HFFc6 (cell line): ENCODE measurements around the gene KLK6. TPM values are rescaled to one million over a fixed set of nuclear protein-coding genes. Genes with fewer than 3 reads are reported as not detected.
"Not testable (repeated sequence)": the region's sequence is repeated elsewhere in the genome, so short reads cannot be mapped to it uniquely, and the experiment has no call there.

Experiments used
- DNase-seq: peaks from one replicate; pipeline ENCODE4 v3.0.0-alpha.2; 2018
- H3K27ac Mint-ChIP-seq: 2 replicates; pipeline ENCODE4 v1.8.0; 2020; ENCODE audit warnings: mild to moderate bottlenecking, mixed read lengths
- H3K27me3 Mint-ChIP-seq: 2 replicates; pipeline ENCODE4 v1.8.0; 2021; ENCODE audit warnings: mild to moderate bottlenecking, moderate library complexity, mixed read lengths; ENCODE audit not compliant: insufficient read depth
- H3K36me3 Mint-ChIP-seq: 2 replicates; pipeline ENCODE4 v1.8.0; 2021; ENCODE audit warnings: low read depth, mixed read lengths
- H3K4me1 Mint-ChIP-seq: 2 replicates; pipeline ENCODE4 v1.8.0; 2020; ENCODE audit warnings: low read depth, mixed read lengths
- H3K4me3 Mint-ChIP-seq: 2 replicates; pipeline ENCODE4 v1.8.0; 2020; ENCODE audit warnings: mild to moderate bottlenecking, moderate library complexity, mixed read lengths
- H3K9me3 Mint-ChIP-seq: 2 replicates; pipeline ENCODE4 v1.8.0; 2020; ENCODE audit warnings: mild to moderate bottlenecking, mixed read lengths
- CTCF ChIP-seq: fragments of 200-600 bp; sonication (generic); IDR thresholded peaks from 2 replicates; pipeline ENCODE4 v1.5.0; 2021; ENCODE audit warnings: antibody characterized with exemption, mild to moderate bottlenecking
- total RNA-seq, 6 experiments: library from RNA; stranded (reverse); fragmentation: NEBNext Ultra II Directional; extraction: Animal tissue kit (Norgen Biotek cat#: 25700); gene quantifications; 2 replicates in 1 of 6; 3 replicates in 5 of 6; pipeline ENCODE4 v1.2.3, GENCODE V29; 2021

The KLK6 gene
- total RNA-seq, 6 experiments from 2014 or later, result not detected

DNA sequence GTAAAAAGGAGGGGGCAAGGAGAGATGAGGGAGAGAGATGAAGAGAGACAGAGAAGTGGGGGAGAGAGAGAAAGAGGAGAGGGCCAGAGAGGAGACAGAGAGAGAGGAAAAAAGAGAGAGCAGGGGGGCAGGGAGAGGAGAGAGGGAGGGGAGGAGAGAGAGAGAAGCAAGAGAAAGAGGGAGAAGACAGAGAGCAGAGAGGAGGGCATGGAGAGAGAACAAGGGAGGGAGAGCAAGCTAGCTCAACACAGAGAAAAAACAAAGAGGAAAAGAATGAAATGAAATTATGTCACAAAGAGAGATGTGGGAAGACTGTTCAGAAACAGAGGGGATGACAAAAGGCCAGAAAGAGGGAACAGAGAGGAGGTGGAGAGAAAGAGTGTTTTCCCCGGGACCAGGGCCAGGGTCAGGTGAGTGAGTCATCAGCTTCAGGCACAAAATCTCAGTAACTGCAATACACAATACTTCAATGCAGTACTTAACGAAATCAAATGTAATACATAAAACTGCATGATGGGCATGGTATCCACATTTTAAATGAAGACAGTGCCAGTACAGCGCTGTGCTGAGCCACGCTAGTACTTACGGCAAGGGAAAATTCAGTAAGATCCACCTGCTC is 9.5 kb upstream of the KLK6 start:
- Mint-ChIP-seq H3K4me1 (no peaks in the 10 kb centered on the region), H3K4me3 (no peak overlapping the region), H3K27me3 (peaks cover 3% of the 10 kb centered on the region; the same call in 1 of the 2 replicates), H3K27ac (no peak overlapping the region), H3K9me3 (peaks cover 13% of the 10 kb centered on the region), H3K36me3 (peaks cover 4% of the 10 kb centered on the region; the same call in 1 of the 2 replicates)
- no peak for TF ChIP-seq CTCF
- no peak for DNase-seq

DNA sequence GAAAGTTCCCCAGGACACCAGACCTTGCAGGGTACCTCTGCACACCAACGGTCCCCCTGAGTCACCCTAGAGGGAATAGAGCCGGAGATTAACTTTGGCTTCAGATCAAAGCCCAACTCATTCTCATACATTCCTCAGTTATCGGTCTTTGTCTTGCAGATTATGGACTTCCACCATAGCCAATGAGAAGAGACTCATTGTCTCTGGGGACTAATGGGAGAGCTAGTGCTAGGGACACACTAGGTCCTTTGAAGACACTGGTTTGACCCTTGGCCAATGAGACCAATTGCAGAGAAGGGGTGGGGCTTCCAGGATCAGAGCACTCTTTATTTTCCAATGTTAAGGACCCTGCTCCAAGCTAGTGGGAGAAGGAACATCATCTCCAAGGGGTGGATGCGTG is 8.2 kb upstream of the KLK6 start:
- Mint-ChIP-seq H3K4me3 (no peak overlapping the region), H3K4me1 (no peaks in the 10 kb centered on the region), H3K9me3 (peaks cover 19% of the 10 kb centered on the region), H3K36me3 (peaks cover 4% of the 10 kb centered on the region; the same call in 1 of the 2 replicates), H3K27me3 (peaks cover 7% of the 10 kb centered on the region; the same call in 1 of the 2 replicates), H3K27ac (no peak overlapping the region)
- no peak for TF ChIP-seq CTCF
- no peak for DNase-seq

GRCh38 chr19:50975766-50976165 is 6.4 kb upstream of the KLK6 start:
- TF ChIP-seq CTCF, result no peak
- peaks cover 6% of the 10 kb centered on the region; the same call in 1 of the 2 replicates for H3K27me3 Mint-ChIP-seq
- peaks cover under 1% of the 10 kb centered on the region for H3K36me3 Mint-ChIP-seq
- DNase-seq, result no peak
- H3K4me1 Mint-ChIP-seq, result no peaks in the 10 kb centered on the region
- peaks cover 17% of the 10 kb centered on the region for H3K9me3 Mint-ChIP-seq
- H3K27ac Mint-ChIP-seq, result no peak overlapping the region
- no peak overlapping the region for H3K4me3 Mint-ChIP-seq

- no peak for TF ChIP-seq CTCF
- Mint-ChIP-seq H3K27ac (no peak overlapping the region), H3K36me3 (peaks cover 6% of the 10 kb centered on the region), H3K4me1 (no peaks in the 10 kb centered on the region), H3K4me3 (no peak overlapping the region), H3K27me3 (peaks cover 6% of the 10 kb centered on the region; the same call in 1 of the 2 replicates), H3K9me3 (peaks cover 23% of the 10 kb centered on the region)
- no peak for DNase-seq
Observed at GRCh38 chr19:50974702-50975556, 5.5 kb upstream of the KLK6 start.

GRCh38 chr19:50972795-50973376 is 3.5 kb upstream of the KLK6 start:
- Mint-ChIP-seq H3K4me3 (no peak overlapping the region), H3K9me3 (peaks cover 27% of the 10 kb centered on the region), H3K27me3 (peaks cover 8% of the 10 kb centered on the region), H3K27ac (no peak overlapping the region), H3K4me1 (no peaks in the 10 kb centered on the region), H3K36me3 (peaks cover 6% of the 10 kb centered on the region)
- TF ChIP-seq CTCF, result no peak
- no peak for DNase-seq

DNA sequence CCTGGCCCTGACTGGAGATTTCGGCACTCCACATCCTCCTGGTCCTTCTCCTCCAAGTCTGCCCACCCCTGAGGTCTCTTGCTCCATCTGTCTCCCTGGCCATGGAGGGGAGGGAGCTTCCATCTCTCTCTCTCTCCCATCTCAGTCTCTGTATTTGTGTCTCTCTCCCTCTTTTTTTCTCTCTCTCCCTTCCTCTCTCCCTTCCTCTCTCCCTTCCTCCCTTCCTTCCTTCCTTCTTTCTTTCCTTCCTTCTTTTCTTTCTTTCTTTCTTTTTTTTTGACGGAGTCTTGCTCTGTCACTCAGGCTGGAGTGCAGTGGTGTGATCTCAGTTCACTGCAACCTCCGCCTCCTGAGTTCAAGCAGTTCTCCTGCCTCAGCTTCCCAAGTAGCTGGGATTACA is 419 bp upstream of the KLK6 start:
- H3K4me1 Mint-ChIP-seq, DNase-seq, H3K36me3 Mint-ChIP-seq, H3K27ac Mint-ChIP-seq, H3K4me3 Mint-ChIP-seq: not testable (repeated sequence)
- Mint-ChIP-seq H3K27me3 (peaks cover 13% of the 10 kb centered on the region), H3K9me3 (peaks cover 43% of the 10 kb centered on the region)
